WTC11 (cell line): ENCODE measurements around the gene PHKA2. TPM values are rescaled to one million over a fixed set of nuclear protein-coding genes. Genes with fewer than 3 reads are reported as not detected.

ENCODE experiments used
- ATAC-seq: fragments of 200-7000 bp; cut with Tn5 transposase; 2 replicates; pipeline ENCODE4 v1.10.0; 2021; ENCODE audit warnings: mild to moderate bottlenecking, moderate library complexity
- CTCF ChIA-PET: fragments of 300-600 bp; sonication (Branson Sonifier 250); formaldehyde crosslinking; loops from one replicate; lab custom pipeline; 2021; ENCODE audit warnings: antibody characterized with exemption; lab: Charles Lee
- POLR2A ChIA-PET: fragments of 350-600 bp; sonication (Branson Sonifier 250); formaldehyde crosslinking; loops from one replicate; lab custom pipeline; 2021; ENCODE audit warnings: antibody characterized with exemption; lab: Charles Lee
- DNase-seq: peaks from one replicate; pipeline ENCODE4 v3.0.0; 2021; ENCODE audit warnings: low spot score
- H3K27ac Mint-ChIP-seq: 2 replicates; pipeline ENCODE4 v1.8.0; 2021; ENCODE audit warnings: mixed read lengths
- H3K27me3 Mint-ChIP-seq: 2 replicates; pipeline ENCODE4 v1.8.0; 2021; ENCODE audit warnings: low read depth, mild to moderate bottlenecking, moderate library complexity, mixed read lengths
- H3K36me3 Mint-ChIP-seq: 2 replicates; pipeline ENCODE4 v1.8.0; 2021; ENCODE audit warnings: mixed read lengths
- H3K4me1 Mint-ChIP-seq: 2 replicates; pipeline ENCODE4 v1.8.0; 2022; ENCODE audit warnings: mixed read lengths
- H3K4me3 Mint-ChIP-seq: 2 replicates; pipeline ENCODE4 v1.8.0; 2021; ENCODE audit warnings: mild to moderate bottlenecking, moderate library complexity, mixed read lengths
- H3K9me3 Mint-ChIP-seq: 2 replicates; pipeline ENCODE4 v1.8.0; 2021; ENCODE audit warnings: mixed read lengths
- CREM ChIP-seq: sonication (generic); formaldehyde crosslinking; IDR thresholded peaks from 2 replicates; pipeline ENCODE4 v1.8.1; 2022; ENCODE audit warnings: mild to moderate bottlenecking, missing genetic modification reagents, moderate library complexity
- FOXP1 ChIP-seq: sonication (generic); formaldehyde crosslinking; IDR thresholded peaks from 2 replicates; pipeline ENCODE4 v1.8.0; 2022; ENCODE audit warnings: missing genetic modification reagents, mild to moderate bottlenecking, moderate library complexity, borderline replicate concordance
- JAZF1 ChIP-seq: fragments of 250-450 bp; sonication (Bioruptor Pico); IDR thresholded peaks from 2 replicates; pipeline ENCODE4 v1.9.0; 2021; ENCODE audit warnings: moderate library complexity, mild to moderate bottlenecking, inconsistent platforms
- JUN ChIP-seq: sonication (generic); formaldehyde crosslinking; IDR thresholded peaks from 2 replicates; pipeline ENCODE4 v1.8.0; 2023; ENCODE audit warnings: mild to moderate bottlenecking, missing genetic modification reagents
- KAT7 ChIP-seq: sonication (generic); formaldehyde crosslinking; IDR thresholded peaks from 2 replicates; pipeline ENCODE4 v1.8.1; 2023; ENCODE audit warnings: missing genetic modification reagents, mild to moderate bottlenecking, borderline replicate concordance
- NR3C1 ChIP-seq: sonication (generic); formaldehyde crosslinking; conservative IDR thresholded peaks from 2 replicates; pipeline ENCODE4 v1.8.1; 2023; ENCODE audit warnings: low read depth, mild to moderate bottlenecking, missing genetic modification reagents
- SMAD4 ChIP-seq: sonication (generic); formaldehyde crosslinking; IDR thresholded peaks from 2 replicates; pipeline ENCODE4 v1.8.0; 2022; ENCODE audit warnings: mild to moderate bottlenecking, missing genetic modification reagents
- SOX15 ChIP-seq: fragments of 250-450 bp; sonication (Bioruptor Pico); IDR thresholded peaks from 2 replicates; pipeline ENCODE4 v1.9.0; 2021; ENCODE audit warnings: mild to moderate bottlenecking
- ZBTB21 ChIP-seq: sonication (generic); formaldehyde crosslinking; IDR thresholded peaks from 2 replicates; pipeline ENCODE4 v1.8.1; 2023; ENCODE audit warnings: mild to moderate bottlenecking, missing genetic modification reagents, borderline replicate concordance
- ZNF219 ChIP-seq: sonication (generic); formaldehyde crosslinking; IDR thresholded peaks from 2 replicates; pipeline ENCODE4 v1.8.0; 2023; ENCODE audit warnings: missing genetic modification reagents, mild to moderate bottlenecking, borderline replicate concordance
- ZNF232 ChIP-seq: sonication (generic); formaldehyde crosslinking; IDR thresholded peaks from 2 replicates; pipeline ENCODE4 v1.8.0; 2022; ENCODE audit warnings: mild to moderate bottlenecking, missing genetic modification reagents
- total RNA-seq: library from RNA; stranded (reverse); gene quantifications from 3 replicates; pipeline ENCODE4 v1.2.3, GENCODE V29; 2021
- TF ChIP-seq, protein P1 (sequence below): sonication (generic); formaldehyde crosslinking; IDR thresholded peaks from 2 replicates; pipeline ENCODE4 v1.8.0; 2022; ENCODE audit warnings: mild to moderate bottlenecking, missing genetic modification reagents
- TF ChIP-seq, protein P2 (sequence below): sonication (generic); formaldehyde crosslinking; IDR thresholded peaks from 2 replicates; pipeline ENCODE4 v1.8.0; 2023; ENCODE audit warnings: missing genetic modification reagents, mild to moderate bottlenecking, borderline replicate concordance
- TF ChIP-seq, protein P3 (sequence below): sonication (generic); formaldehyde crosslinking; IDR thresholded peaks from 2 replicates; pipeline ENCODE4 v1.8.1; 2022; ENCODE audit warnings: low read depth, mild to moderate bottlenecking, moderate library complexity, missing genetic modification reagents, borderline replicate concordance
- TF ChIP-seq, protein P4 (sequence below): sonication (generic); formaldehyde crosslinking; IDR thresholded peaks from 2 replicates; pipeline ENCODE4 v1.8.0; 2023; ENCODE audit warnings: mild to moderate bottlenecking, missing genetic modification reagents
- TF ChIP-seq, protein P5 (sequence below): sonication (generic); formaldehyde crosslinking; IDR thresholded peaks from 2 replicates; pipeline ENCODE4 v1.8.0; 2022; ENCODE audit warnings: mild to moderate bottlenecking, missing genetic modification reagents

The PHKA2 gene
- total RNA-seq, 1 experiment from 2014 or later = 23.8 TPM

DNA sequence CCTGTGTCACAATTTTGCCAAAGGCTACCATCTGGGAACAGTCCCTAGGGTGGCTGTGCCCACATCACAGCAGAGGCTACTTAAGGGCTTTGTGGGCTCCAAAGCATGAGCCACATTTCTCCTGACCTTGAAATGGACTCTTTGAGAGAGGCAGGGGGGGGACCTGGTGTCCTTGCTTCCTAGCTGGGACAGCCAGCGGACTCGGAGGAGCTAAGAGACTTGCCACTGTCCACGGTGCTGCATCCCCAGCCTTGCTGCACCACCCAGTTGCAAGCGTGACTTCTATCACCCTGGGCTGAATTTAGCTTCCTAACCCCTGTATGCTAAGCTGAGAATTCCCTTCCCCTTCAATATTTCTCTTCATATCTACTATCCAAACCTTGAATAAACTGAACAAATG is 99.0 kb downstream of the PHKA2 start (continued):
- TF ChIP-seq, protein P1, sequence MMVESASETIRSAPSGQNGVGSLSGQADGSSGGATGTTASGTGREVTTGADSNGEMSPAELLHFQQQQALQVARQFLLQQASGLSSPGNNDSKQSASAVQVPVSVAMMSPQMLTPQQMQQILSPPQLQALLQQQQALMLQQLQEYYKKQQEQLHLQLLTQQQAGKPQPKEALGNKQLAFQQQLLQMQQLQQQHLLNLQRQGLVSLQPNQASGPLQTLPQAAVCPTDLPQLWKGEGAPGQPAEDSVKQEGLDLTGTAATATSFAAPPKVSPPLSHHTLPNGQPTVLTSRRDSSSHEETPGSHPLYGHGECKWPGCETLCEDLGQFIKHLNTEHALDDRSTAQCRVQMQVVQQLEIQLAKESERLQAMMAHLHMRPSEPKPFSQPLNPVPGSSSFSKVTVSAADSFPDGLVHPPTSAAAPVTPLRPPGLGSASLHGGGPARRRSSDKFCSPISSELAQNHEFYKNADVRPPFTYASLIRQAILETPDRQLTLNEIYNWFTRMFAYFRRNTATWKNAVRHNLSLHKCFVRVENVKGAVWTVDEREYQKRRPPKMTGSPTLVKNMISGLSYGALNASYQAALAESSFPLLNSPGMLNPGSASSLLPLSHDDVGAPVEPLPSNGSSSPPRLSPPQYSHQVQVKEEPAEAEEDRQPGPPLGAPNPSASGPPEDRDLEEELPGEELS (CRISPR knock-in tag) = no peak
- TF ChIP-seq SMAD4 (CRISPR knock-in tag) = no peak
- TF ChIP-seq ZNF232 (CRISPR knock-in tag) = no peak
- TF ChIP-seq ZNF219 (CRISPR knock-in tag) = no peak
- no peak for TF ChIP-seq KAT7 (CRISPR knock-in tag)
- TF ChIP-seq, protein P2, sequence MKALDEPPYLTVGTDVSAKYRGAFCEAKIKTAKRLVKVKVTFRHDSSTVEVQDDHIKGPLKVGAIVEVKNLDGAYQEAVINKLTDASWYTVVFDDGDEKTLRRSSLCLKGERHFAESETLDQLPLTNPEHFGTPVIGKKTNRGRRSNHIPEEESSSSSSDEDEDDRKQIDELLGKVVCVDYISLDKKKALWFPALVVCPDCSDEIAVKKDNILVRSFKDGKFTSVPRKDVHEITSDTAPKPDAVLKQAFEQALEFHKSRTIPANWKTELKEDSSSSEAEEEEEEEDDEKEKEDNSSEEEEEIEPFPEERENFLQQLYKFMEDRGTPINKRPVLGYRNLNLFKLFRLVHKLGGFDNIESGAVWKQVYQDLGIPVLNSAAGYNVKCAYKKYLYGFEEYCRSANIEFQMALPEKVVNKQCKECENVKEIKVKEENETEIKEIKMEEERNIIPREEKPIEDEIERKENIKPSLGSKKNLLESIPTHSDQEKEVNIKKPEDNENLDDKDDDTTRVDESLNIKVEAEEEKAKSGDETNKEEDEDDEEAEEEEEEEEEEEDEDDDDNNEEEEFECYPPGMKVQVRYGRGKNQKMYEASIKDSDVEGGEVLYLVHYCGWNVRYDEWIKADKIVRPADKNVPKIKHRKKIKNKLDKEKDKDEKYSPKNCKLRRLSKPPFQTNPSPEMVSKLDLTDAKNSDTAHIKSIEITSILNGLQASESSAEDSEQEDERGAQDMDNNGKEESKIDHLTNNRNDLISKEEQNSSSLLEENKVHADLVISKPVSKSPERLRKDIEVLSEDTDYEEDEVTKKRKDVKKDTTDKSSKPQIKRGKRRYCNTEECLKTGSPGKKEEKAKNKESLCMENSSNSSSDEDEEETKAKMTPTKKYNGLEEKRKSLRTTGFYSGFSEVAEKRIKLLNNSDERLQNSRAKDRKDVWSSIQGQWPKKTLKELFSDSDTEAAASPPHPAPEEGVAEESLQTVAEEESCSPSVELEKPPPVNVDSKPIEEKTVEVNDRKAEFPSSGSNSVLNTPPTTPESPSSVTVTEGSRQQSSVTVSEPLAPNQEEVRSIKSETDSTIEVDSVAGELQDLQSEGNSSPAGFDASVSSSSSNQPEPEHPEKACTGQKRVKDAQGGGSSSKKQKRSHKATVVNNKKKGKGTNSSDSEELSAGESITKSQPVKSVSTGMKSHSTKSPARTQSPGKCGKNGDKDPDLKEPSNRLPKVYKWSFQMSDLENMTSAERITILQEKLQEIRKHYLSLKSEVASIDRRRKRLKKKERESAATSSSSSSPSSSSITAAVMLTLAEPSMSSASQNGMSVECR (CRISPR knock-in tag) = no peak

DNA sequence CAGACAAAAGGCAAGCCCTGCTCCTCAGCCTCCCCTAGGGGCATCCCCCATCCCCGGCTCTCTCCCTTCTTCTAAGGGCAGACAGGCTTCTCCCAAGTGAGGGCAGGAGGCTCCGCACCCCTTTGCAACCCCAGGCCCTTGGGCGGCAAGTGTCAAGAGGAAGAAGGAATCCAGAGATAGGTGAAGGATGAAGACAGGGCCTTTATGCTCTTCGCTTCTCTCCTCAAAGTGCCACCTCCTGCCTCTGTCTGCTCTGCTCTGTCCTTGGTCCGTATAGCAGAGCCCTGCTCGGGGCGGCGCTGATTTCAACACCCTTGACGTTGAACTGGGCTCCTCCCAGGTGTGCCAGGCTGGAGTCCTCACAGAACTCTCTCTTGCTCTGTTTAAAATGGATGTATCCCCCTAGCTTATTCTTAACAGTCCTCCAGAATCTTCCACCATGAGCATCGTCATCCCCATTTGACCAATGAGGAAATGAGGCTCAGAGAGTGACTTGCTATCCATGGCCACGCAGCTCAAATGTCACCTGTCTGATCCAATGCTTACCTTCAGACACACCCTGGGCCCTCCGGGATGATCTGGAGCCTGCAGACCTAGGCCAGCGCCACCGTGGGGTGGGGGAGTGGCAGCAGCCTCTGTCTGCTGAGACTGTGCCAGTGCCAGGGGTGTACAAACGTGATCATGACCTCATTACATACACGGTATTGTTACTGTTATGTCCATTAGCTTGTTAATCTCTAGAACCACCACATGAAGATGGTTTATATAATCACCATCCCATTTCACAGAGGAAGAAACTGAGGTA is 99.8 kb downstream of the PHKA2 start:
- no peak overlapping the region for H3K27ac Mint-ChIP-seq
- ATAC-seq = no peak

DNA sequence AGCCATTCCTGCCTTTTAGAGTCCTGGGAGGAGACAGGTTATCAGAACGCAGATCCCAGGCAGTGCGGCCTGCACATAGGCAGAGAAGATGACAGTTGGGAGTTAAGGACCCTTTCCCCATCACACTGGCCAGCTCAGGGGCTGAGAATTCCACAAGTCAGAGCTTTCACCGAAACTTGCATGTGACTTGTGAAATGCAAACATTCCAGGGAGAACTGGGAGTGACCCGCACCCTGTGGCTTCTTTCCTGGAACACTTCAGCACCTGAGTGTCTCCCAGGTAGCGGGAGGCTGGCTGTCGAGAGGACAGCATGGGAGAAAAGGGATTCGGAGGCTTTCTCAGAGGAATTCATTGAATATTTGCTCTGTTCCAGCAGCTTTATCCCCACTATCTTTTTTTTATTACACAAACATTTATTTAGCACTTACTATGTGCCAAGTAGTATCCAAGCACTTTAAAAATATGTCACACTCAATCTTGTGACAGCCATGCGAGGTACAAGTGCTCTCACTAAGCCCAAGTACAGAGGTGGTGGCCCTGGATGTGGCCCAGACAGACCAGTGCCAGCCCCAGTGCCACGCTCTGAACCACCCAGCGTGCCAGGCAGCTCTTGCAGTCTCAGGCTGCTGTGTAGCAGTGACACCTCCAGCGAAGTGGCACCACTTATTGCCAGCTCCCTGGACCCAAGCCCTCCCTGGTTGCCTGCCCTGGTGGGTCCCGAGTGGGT is 100.5 kb downstream of the PHKA2 start:
- POLR2A ChIA-PET = no interaction called here
- DNase-seq = no peak
- ATAC-seq = no peak

More for the DNA sequence above, 99.8 kb downstream of the PHKA2 start:
- TF ChIP-seq, protein P3, sequence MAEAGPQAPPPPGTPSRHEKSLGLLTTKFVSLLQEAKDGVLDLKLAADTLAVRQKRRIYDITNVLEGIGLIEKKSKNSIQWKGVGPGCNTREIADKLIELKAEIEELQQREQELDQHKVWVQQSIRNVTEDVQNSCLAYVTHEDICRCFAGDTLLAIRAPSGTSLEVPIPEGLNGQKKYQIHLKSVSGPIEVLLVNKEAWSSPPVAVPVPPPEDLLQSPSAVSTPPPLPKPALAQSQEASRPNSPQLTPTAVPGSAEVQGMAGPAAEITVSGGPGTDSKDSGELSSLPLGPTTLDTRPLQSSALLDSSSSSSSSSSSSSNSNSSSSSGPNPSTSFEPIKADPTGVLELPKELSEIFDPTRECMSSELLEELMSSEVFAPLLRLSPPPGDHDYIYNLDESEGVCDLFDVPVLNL (CRISPR knock-in tag) = no peak
- TF ChIP-seq CREM (CRISPR knock-in tag) = no peak
- no peak for TF ChIP-seq ZBTB21 (CRISPR knock-in tag)
- no peak for DNase-seq
- Mint-ChIP-seq H3K27me3 (no peaks in the 10 kb centered on the region; the same call in 1 of the 2 replicates), H3K36me3 (no peaks in the 10 kb centered on the region), H3K4me3 (no peak overlapping the region), H3K9me3 (peaks cover 4% of the 10 kb centered on the region; the same call in 1 of the 2 replicates), H3K4me1 (peaks cover 32% of the 10 kb centered on the region)
- ChIA-PET POLR2A (no interaction called here), CTCF (interaction anchor here (0.6 kb wide), 2 partner anchors 214 to 454 kb away, joined by 3 read pairs; no protein-coding TSS in a partner anchor)

More for the DNA sequence above, 100.5 kb downstream of the PHKA2 start:
- Mint-ChIP-seq H3K4me1 (peaks cover 32% of the 10 kb centered on the region), H3K27me3 (no peaks in the 10 kb centered on the region; the same call in 1 of the 2 replicates), H3K9me3 (peaks cover 4% of the 10 kb centered on the region; the same call in 1 of the 2 replicates), H3K36me3 (no peaks in the 10 kb centered on the region), H3K27ac (no peak overlapping the region)
- CTCF ChIA-PET = interaction anchor here (0.7 kb wide), 1 partner anchor 207 kb away, joined by 3 read pairs; no protein-coding TSS in a partner anchor
- TF ChIP-seq, protein P4, sequence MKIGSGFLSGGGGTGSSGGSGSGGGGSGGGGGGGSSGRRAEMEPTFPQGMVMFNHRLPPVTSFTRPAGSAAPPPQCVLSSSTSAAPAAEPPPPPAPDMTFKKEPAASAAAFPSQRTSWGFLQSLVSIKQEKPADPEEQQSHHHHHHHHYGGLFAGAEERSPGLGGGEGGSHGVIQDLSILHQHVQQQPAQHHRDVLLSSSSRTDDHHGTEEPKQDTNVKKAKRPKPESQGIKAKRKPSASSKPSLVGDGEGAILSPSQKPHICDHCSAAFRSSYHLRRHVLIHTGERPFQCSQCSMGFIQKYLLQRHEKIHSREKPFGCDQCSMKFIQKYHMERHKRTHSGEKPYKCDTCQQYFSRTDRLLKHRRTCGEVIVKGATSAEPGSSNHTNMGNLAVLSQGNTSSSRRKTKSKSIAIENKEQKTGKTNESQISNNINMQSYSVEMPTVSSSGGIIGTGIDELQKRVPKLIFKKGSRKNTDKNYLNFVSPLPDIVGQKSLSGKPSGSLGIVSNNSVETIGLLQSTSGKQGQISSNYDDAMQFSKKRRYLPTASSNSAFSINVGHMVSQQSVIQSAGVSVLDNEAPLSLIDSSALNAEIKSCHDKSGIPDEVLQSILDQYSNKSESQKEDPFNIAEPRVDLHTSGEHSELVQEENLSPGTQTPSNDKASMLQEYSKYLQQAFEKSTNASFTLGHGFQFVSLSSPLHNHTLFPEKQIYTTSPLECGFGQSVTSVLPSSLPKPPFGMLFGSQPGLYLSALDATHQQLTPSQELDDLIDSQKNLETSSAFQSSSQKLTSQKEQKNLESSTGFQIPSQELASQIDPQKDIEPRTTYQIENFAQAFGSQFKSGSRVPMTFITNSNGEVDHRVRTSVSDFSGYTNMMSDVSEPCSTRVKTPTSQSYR (CRISPR knock-in tag) = no peak
- no peak for TF ChIP-seq SOX15 (CRISPR knock-in tag)
- TF ChIP-seq JUN (CRISPR knock-in tag) = no peak
- TF ChIP-seq, protein P5, sequence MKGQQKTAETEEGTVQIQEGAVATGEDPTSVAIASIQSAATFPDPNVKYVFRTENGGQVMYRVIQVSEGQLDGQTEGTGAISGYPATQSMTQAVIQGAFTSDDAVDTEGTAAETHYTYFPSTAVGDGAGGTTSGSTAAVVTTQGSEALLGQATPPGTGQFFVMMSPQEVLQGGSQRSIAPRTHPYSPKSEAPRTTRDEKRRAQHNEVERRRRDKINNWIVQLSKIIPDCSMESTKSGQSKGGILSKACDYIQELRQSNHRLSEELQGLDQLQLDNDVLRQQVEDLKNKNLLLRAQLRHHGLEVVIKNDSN (CRISPR knock-in tag) = no peak
- no peak for TF ChIP-seq ZNF232 (CRISPR knock-in tag)
- TF ChIP-seq FOXP1 = no peak
- no peak for TF ChIP-seq JAZF1 (CRISPR knock-in tag)
- TF ChIP-seq NR3C1 (CRISPR knock-in tag) = no peak
- TF ChIP-seq, all 79 proteins: peak for 0
- no peak overlapping the region for H3K4me3 Mint-ChIP-seq
